DOHH2 (cell line): ENCODE data around the gene CCDC85C.

ENCODE experiments used
- H3F3A ChIP-seq: fragments of 200-600 bp; sonication (generic), shearing (Covaris generic); 2 replicates; pipeline ENCODE4 v1.6.0; 2016; ENCODE audit warnings: antibody characterized with exemption, mild to moderate bottlenecking; ENCODE audit not compliant: control insufficient read depth, insufficient read depth
- H3K27ac ChIP-seq: fragments of 200-600 bp; sonication (generic); 2 replicates; pipeline ENCODE4 v1.5.1; 2014; ENCODE audit warnings: low read depth, mild to moderate bottlenecking, low read length, moderate library complexity
- H3K27me3 ChIP-seq: fragments of 200-600 bp; sonication (generic); 2 replicates; pipeline ENCODE4 v1.6.1; 2014; ENCODE audit warnings: mild to moderate bottlenecking, low read length, mixed read lengths; ENCODE audit not compliant: control insufficient read depth
- H3K36me3 ChIP-seq: fragments of 200-600 bp; sonication (generic); 2 replicates; pipeline ENCODE4 v1.6.1; 2014; ENCODE audit warnings: mild to moderate bottlenecking, low read length, moderate library complexity, mixed read lengths; ENCODE audit not compliant: control insufficient read depth
- H3K4me1 ChIP-seq: fragments of 200-600 bp; sonication (generic); 2 replicates; pipeline ENCODE4 v1.6.1; 2014; ENCODE audit warnings: mild to moderate bottlenecking, low read length, mixed read lengths; ENCODE audit not compliant: control insufficient read depth
- H3K4me2 ChIP-seq: fragments of 200-600 bp; sonication (generic); 2 replicates; pipeline ENCODE4 v1.6.0; 2014; ENCODE audit warnings: mild to moderate bottlenecking, low read length, moderate library complexity
- H3K4me3 ChIP-seq: fragments of 200-600 bp; sonication (generic); 2 replicates; pipeline ENCODE4 v1.5.1; 2014; ENCODE audit warnings: mild to moderate bottlenecking, low read length, mixed read lengths
- H3K79me2 ChIP-seq: fragments of 200-600 bp; sonication (generic); 2 replicates; pipeline ENCODE4 v1.6.1; 2014; ENCODE audit warnings: mild to moderate bottlenecking, low read length, mixed read lengths; ENCODE audit not compliant: control insufficient read depth
- H3K9me2 ChIP-seq: fragments of 200-600 bp; sonication (generic); replicated peaks from 2 replicates; pipeline ENCODE4 v1.6.1; 2014; ENCODE audit warnings: mild to moderate bottlenecking, low read length, mixed read lengths; ENCODE audit not compliant: control insufficient read depth
- H3K9me3 ChIP-seq: fragments of 200-600 bp; sonication (generic); 2 replicates; pipeline ENCODE4 v1.6.1; 2014; ENCODE audit warnings: antibody characterized with exemption, low read length, mixed read lengths; ENCODE audit not compliant: control insufficient read depth, insufficient read depth
- H4K20me1 ChIP-seq: fragments of 200-600 bp; sonication (generic); 2 replicates; pipeline ENCODE4 v1.6.0; 2014; ENCODE audit warnings: low read depth, mild to moderate bottlenecking, antibody characterized with exemption, low read length, moderate library complexity; ENCODE audit not compliant: control insufficient read depth, insufficient read depth
- EZH2phosphoT487 ChIP-seq: fragments of 200-600 bp; sonication (generic); IDR thresholded peaks from 2 replicates; pipeline ENCODE4 v1.6.1; 2017; ENCODE audit warnings: borderline replicate concordance, mild to moderate bottlenecking, antibody characterized with exemption, low read length, moderate library complexity, mixed read lengths
- TF ChIP-seq, protein P1 (sequence below): fragments of 200-600 bp; sonication (generic); IDR thresholded peaks from one replicate; pipeline ENCODE4 v1.5.1; 2014; ENCODE audit warnings: antibody characterized with exemption, mild to moderate bottlenecking, low read depth, low read length; ENCODE audit not compliant: poor library complexity, severe bottlenecking

The CCDC85C gene

DNA sequence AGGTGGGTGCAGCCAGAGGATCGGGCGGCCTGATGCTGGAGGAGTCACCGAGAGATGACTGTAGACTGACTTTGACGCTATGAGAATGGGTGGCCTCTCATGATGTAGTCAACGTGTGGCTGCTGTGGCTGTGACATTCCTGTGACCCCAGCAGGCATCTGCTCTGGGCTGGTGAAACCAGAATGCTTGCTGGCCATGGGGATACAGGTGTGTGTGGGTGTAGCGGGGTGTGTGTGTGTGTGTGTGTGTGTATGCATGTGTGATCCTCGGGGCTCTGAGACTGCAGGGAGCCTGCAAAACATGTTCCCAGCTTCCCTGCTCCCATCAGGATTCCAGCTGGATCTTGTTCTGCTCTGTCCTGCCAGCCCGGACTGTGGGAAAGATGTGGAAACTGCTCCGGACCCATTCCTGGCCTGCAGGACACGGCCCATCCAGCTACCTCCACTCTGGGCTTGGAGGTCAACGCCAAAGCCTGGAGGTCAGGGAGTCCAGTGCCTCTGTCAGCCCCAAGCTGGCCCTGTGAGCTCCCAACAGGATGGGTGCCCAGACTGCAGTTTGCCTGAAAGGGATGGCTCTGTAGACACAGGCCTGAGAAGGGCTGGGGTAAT, 22.1 kb upstream of the CCDC85C start:
- H3K4me3 ChIP-seq: no peak overlapping the region
- no peaks in the 10 kb centered on the region; the same call in 1 of the 2 replicates for H4K20me1 ChIP-seq
- H3K4me2 ChIP-seq: no peak overlapping the region
- H3K27ac ChIP-seq: no peak overlapping the region
- no peaks in the 10 kb centered on the region for H3K4me1 ChIP-seq
- no peaks in the 10 kb centered on the region for H3K79me2 ChIP-seq
- H3K9me3 ChIP-seq: no peaks in the 10 kb centered on the region
- no peaks in the 10 kb centered on the region; the same call in 1 of the 2 replicates for H3K27me3 ChIP-seq
- H3K9me2 ChIP-seq: no peaks in the 10 kb centered on the region
- no peak for TF ChIP-seq EZH2phosphoT487
- TF ChIP-seq, protein P1, sequence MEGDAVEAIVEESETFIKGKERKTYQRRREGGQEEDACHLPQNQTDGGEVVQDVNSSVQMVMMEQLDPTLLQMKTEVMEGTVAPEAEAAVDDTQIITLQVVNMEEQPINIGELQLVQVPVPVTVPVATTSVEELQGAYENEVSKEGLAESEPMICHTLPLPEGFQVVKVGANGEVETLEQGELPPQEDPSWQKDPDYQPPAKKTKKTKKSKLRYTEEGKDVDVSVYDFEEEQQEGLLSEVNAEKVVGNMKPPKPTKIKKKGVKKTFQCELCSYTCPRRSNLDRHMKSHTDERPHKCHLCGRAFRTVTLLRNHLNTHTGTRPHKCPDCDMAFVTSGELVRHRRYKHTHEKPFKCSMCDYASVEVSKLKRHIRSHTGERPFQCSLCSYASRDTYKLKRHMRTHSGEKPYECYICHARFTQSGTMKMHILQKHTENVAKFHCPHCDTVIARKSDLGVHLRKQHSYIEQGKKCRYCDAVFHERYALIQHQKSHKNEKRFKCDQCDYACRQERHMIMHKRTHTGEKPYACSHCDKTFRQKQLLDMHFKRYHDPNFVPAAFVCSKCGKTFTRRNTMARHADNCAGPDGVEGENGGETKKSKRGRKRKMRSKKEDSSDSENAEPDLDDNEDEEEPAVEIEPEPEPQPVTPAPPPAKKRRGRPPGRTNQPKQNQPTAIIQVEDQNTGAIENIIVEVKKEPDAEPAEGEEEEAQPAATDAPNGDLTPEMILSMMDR: no peak
- no peaks in the 10 kb centered on the region for H3K36me3 ChIP-seq
- no peaks in the 10 kb centered on the region for H3F3A ChIP-seq

DNA sequence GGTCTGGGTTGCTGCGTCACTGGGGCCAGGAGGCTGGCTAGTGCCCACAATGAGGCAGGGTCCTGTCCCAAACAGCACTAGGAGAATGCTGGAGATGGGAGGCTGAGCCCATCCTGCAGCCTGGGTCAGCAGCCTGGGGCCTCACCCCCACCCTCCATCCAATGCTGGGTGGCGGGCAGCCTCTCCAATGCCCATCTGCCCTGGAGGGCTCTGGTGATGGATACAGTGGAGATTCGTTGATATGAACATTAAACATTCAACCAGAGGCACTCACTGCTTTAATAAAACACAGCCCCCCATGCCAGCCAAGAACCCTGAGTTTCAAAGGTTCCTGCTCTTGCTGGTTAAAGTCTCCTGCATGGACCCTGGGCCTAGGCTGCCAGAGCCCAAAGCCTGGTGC, 21.5 kb upstream of the CCDC85C start:
- Histone ChIP-seq H3K4me2 (no peak overlapping the region), H3K79me2 (no peaks in the 10 kb centered on the region), H3K9me3 (no peaks in the 10 kb centered on the region), H3K9me2 (no peaks in the 10 kb centered on the region), H4K20me1 (no peaks in the 10 kb centered on the region; the same call in 1 of the 2 replicates), H3K4me1 (no peaks in the 10 kb centered on the region), H3K27ac (no peak overlapping the region), H3K36me3 (no peaks in the 10 kb centered on the region), H3K4me3 (no peak overlapping the region), H3F3A (no peaks in the 10 kb centered on the region), H3K27me3 (no peaks in the 10 kb centered on the region; the same call in 1 of the 2 replicates)
- TF ChIP-seq, protein P1: no peak
- no peak for TF ChIP-seq EZH2phosphoT487

DNA sequence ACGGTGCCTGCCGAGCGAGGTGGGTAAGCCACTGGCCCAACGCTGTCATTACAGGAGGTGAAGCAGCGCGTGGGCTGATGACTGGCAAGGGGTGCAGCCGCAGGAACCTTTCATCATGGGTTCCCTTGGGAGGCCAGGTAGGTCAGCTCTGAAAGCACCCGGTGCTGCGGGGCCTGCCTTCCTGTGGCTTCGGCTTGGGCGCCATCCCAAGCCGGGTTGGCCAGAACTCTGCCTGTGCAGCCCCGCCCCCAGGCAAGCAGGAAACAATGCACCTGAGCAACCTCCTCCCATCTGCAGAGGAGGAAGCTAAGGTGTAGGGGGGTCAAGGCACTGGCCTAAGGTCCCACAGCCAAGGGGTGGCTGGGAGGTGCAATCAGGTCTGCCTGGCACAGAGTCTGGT, 21.0 kb upstream of the CCDC85C start:
- Histone ChIP-seq H3K4me3 (no peak overlapping the region), H3K4me1 (no peaks in the 10 kb centered on the region), H3K79me2 (no peaks in the 10 kb centered on the region), H3F3A (no peaks in the 10 kb centered on the region), H4K20me1 (no peaks in the 10 kb centered on the region; the same call in 1 of the 2 replicates), H3K36me3 (no peaks in the 10 kb centered on the region), H3K9me2 (no peaks in the 10 kb centered on the region), H3K27ac (no peak overlapping the region), H3K9me3 (no peaks in the 10 kb centered on the region), H3K27me3 (no peaks in the 10 kb centered on the region; the same call in 1 of the 2 replicates), H3K4me2 (no peak overlapping the region)
- no peak for TF ChIP-seq EZH2phosphoT487
- TF ChIP-seq, protein P1: no peak
